Hematopoietic multipotent progenitor cell treated with erythropoietin and hydrocortisone succinate and interleukin-3 and kit ligand, for 6 days (in vitro differentiated cells): ENCODE measurements around the gene RHBDD2.

Experiments used
- DNase-seq: peaks from one replicate; pipeline ENCODE4 v3.0.0-alpha.2; 2015

Gene RHBDD2

GRCh38 chr7:75921479-75921878 lies 42.6 kb downstream of the RHBDD2 start:
- no peak for DNase-seq

GRCh38 chr7:75922966-75923603 lies 44.3 kb downstream of the RHBDD2 start:
- DNase-seq = no peak

GRCh38 chr7:75924256-75924655 lies 45.4 kb downstream of the RHBDD2 start:
- DNase-seq = no peak

- no peak for DNase-seq
Observed at GRCh38 chr7:75924889-75925288, 46.1 kb downstream of the RHBDD2 start.

GRCh38 chr7:75925717-75926435 lies 47.0 kb downstream of the RHBDD2 start:
- DNase-seq = no peak

GRCh38 chr7:75928568-75928914 lies 49.7 kb downstream of the RHBDD2 start:
- no peak for DNase-seq

- DNase-seq = no peak
Observed at GRCh38 chr7:75931680-75932079, 52.8 kb downstream of the RHBDD2 start.

GRCh38 chr7:75937958-75938786 lies 59.3 kb downstream of the RHBDD2 start:
- DNase-seq = no peak
